ENCODE data around the gene NTRK2.

DNA sequence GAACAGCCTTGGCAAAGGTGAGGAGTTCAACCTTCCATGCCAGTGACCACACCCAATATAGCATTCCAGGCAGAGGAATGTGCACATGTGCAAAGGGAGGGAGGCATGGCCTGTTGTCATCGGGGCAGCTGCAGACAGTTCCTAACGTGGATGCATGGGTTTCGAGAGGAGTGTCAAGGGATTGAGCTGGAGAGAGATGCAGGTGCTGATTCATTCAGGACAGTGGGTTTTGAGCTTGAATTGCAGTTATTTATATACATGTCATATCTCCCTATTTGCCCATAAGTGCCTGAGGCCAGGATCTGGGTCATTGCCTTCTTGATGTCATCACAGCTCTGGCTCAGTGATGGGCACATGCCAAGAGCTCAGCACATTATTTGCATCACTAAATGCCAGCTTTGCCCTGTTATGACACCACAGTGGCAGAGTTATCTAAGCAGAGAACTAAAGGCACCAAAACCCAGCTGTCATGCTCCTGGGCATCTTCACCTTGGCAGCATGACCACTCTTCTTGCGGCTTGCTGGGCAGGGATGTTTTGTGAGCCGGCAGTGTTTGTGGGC lies 278.0 kb downstream of the NTRK2 start:
- TF ChIP-seq HNF4G (IDR thresholded peaks at IDR 0.05) (no peak), CTCF (IDR thresholded peaks at IDR 0.05; ENCODE audit: low read depth, low read length, missing input control) (no peak), RAD21 (IDR thresholded peaks at IDR 0.05) (no peak), GABPA (IDR thresholded peaks at IDR 0.05 in 1 of 2, conservative IDR thresholded peaks at IDR 0.05 in 1 of 2) (no peak), EGR1 (IDR thresholded peaks at IDR 0.05; ENCODE audit: low read depth in 2 of 2) (no peak), FOXA2 (IDR thresholded peaks at IDR 0.05) (no peak)
- TF ChIP-seq, protein P1, sequence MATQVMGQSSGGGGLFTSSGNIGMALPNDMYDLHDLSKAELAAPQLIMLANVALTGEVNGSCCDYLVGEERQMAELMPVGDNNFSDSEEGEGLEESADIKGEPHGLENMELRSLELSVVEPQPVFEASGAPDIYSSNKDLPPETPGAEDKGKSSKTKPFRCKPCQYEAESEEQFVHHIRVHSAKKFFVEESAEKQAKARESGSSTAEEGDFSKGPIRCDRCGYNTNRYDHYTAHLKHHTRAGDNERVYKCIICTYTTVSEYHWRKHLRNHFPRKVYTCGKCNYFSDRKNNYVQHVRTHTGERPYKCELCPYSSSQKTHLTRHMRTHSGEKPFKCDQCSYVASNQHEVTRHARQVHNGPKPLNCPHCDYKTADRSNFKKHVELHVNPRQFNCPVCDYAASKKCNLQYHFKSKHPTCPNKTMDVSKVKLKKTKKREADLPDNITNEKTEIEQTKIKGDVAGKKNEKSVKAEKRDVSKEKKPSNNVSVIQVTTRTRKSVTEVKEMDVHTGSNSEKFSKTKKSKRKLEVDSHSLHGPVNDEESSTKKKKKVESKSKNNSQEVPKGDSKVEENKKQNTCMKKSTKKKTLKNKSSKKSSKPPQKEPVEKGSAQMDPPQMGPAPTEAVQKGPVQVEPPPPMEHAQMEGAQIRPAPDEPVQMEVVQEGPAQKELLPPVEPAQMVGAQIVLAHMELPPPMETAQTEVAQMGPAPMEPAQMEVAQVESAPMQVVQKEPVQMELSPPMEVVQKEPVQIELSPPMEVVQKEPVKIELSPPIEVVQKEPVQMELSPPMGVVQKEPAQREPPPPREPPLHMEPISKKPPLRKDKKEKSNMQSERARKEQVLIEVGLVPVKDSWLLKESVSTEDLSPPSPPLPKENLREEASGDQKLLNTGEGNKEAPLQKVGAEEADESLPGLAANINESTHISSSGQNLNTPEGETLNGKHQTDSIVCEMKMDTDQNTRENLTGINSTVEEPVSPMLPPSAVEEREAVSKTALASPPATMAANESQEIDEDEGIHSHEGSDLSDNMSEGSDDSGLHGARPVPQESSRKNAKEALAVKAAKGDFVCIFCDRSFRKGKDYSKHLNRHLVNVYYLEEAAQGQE (IDR thresholded peaks at IDR 0.05), result no peak
